Left lung (tissue), 10 donors: ENCODE data around the gene NDUFAF3. TPM values are rescaled to one million over a fixed set of nuclear protein-coding genes. Genes with fewer than 3 reads are reported as not detected.

Experiments used
- ATAC-seq: fragments of 200-7000 bp; cut with Tn5 transposase; one replicate; pipeline ENCODE4 v1.9.1; 2020; ENCODE audit warnings: moderate library complexity
- DNase-seq, 4 donors: peaks; one replicate each; pipeline ENCODE4 v3.0.0-alpha.2; 2013 to 2020
- H3K27ac ChIP-seq, 2 donors: fragments of 200-600 bp; sonication (generic) in 1 of 2; one replicate each; pipeline versions ENCODE4 v1.5.0 to v1.8.0; 2020 to 2021
- H3K27me3 ChIP-seq, 2 donors: fragments of 200-600 bp; sonication (generic) in 1 of 2; one replicate each; pipeline versions ENCODE4 v1.5.0 to v1.8.0; 2020 to 2021
- H3K36me3 ChIP-seq, 2 donors: fragments of 200-600 bp; sonication (generic) in 1 of 2; one replicate each; pipeline versions ENCODE4 v1.5.0 to v1.8.0; 2020 to 2021
- H3K4me1 ChIP-seq, 2 donors: fragments of 200-600 bp; one replicate each; pipeline ENCODE4 v1.8.0; 2021
- H3K4me3 ChIP-seq, 2 donors: fragments of 200-600 bp; sonication (generic) in 1 of 2; one replicate each; pipeline versions ENCODE4 v1.5.0 to v1.8.0; 2020 to 2021; ENCODE audit warnings: mild to moderate bottlenecking in 1 of 2
- H3K9me3 ChIP-seq, 2 donors: fragments of 200-600 bp; sonication (generic) in 1 of 2; one replicate each; pipeline versions ENCODE4 v1.5.0 to v1.8.0; 2020 to 2021
- CTCF ChIP-seq, 2 donors: fragments of 200-600 bp; sonication (generic) in 1 of 2; IDR thresholded peaks; one replicate each; pipeline versions ENCODE4 v1.5.0 to v1.8.0; 2021; ENCODE audit warnings: antibody characterized with exemption in 2 of 2
- intact Hi-C, 2 donors: fragments of 100-400 bp; cut with DNase I; formaldehyde crosslinking; loops; one replicate each; pipeline versions ENCODE4 v1.11.2 to v1.14.2; 2022
- polyA plus RNA-seq, 6 donors: library from polyadenylated mRNA; unstranded; fragments of 120-200 nt; gene quantifications; one replicate each; pipeline ENCODE4 v1.2.1, GENCODE V29; 2013; ENCODE audit not compliant: insufficient read length in 6 of 6
- total RNA-seq, 2 donors: library from RNA; stranded (reverse); fragmentation: NEBNext Ultra II Directional; extraction: Animal tissue kit (Norgen Biotek cat#: 25700); gene quantifications; one replicate each; pipeline ENCODE4 v1.2.1, GENCODE V29; 2021
- donor health status: DM: no; HTN: yes; CAD: no.
- donor health status: DM: no; HTN: no; CAD: no.

Gene NDUFAF3
- total and polyA plus RNA-seq, 8 donors: 50.0 to 92.2 (median 60.8) TPM

GRCh38 chr3:49034650-49035049 lies 12.7 kb downstream of the NDUFAF3 start:
- Histone ChIP-seq H3K9me3 (no peaks in the 10 kb centered on the region), H3K27me3 (no peaks in the 10 kb centered on the region), H3K4me3 (no peak overlapping the region), H3K36me3 (peaks cover 0 to 92% of the 10 kb centered on the region in 2 donors), H3K27ac (peak overlapping the region in 1 of 2 donors; percentile 28), H3K4me1 (no peaks in the 10 kb centered on the region)
- no peak for DNase-seq
- TF ChIP-seq CTCF (IDR thresholded peaks at IDR 0.05): no peak
- ATAC-seq: no peak
- intact Hi-C loops: no loop called here

GRCh38 chr3:49035281-49035680 lies 13.4 kb downstream of the NDUFAF3 start:
- H3K4me1 ChIP-seq: no peaks in the 10 kb centered on the region
- peaks cover 0 to 90% of the 10 kb centered on the region in 2 donors for H3K36me3 ChIP-seq
- peak overlapping the region in 1 of 2 donors; percentile 28 for H3K27ac ChIP-seq
- peak; percentile 21 for ATAC-seq
- H3K9me3 ChIP-seq: no peaks in the 10 kb centered on the region
- intact Hi-C loops: no loop called here
- no peak for TF ChIP-seq CTCF (IDR thresholded peaks at IDR 0.05)
- no peak for DNase-seq
- H3K4me3 ChIP-seq: no peak overlapping the region
- H3K27me3 ChIP-seq: no peaks in the 10 kb centered on the region

GRCh38 chr3:49053543-49053942 lies 31.6 kb downstream of the NDUFAF3 start:
- Histone ChIP-seq H3K9me3 (no peaks in the 10 kb centered on the region), H3K36me3 (peaks cover 0 to 71% of the 10 kb centered on the region in 2 donors), H3K4me3 (no peak overlapping the region), H3K4me1 (no peaks in the 10 kb centered on the region), H3K27me3 (no peaks in the 10 kb centered on the region), H3K27ac (no peak overlapping the region)
- no peak for TF ChIP-seq CTCF (IDR thresholded peaks at IDR 0.05)
- ATAC-seq (no peak), DNase-seq (no peak)
- intact Hi-C loops: no loop called here

- Histone ChIP-seq H3K4me1 (no peaks in the 10 kb centered on the region), H3K4me3 (no peak overlapping the region), H3K9me3 (no peaks in the 10 kb centered on the region), H3K27me3 (no peaks in the 10 kb centered on the region), H3K27ac (no peak overlapping the region), H3K36me3 (peaks cover 0 to 69% of the 10 kb centered on the region in 2 donors)
- ATAC-seq (no peak), DNase-seq (no peak)
- intact Hi-C loops: no loop called here
- no peak for TF ChIP-seq CTCF (IDR thresholded peaks at IDR 0.05)
These were observed 32.5 kb downstream of the NDUFAF3 start for GRCh38 chr3:49054344-49054862.

- no peak for TF ChIP-seq CTCF (IDR thresholded peaks at IDR 0.05)
- ATAC-seq: no peak
- Histone ChIP-seq H3K9me3 (no peaks in the 10 kb centered on the region), H3K27me3 (no peaks in the 10 kb centered on the region), H3K36me3 (peaks cover 0 to 87% of the 10 kb centered on the region in 2 donors), H3K27ac (no peak overlapping the region), H3K4me3 (no peak overlapping the region), H3K4me1 (no peaks in the 10 kb centered on the region)
- no peak for DNase-seq
- intact Hi-C loops: no loop called here
These were observed 35.3 kb downstream of the NDUFAF3 start for GRCh38 chr3:49057268-49057667.
